BLaER1 (cell line): ENCODE results near the gene EPB41L4A.

Source experiments
- H3K27ac ChIP-seq: shearing (Covaris generic); formaldehyde crosslinking; 2 replicates; pipeline ENCODE4 v1.8.1; 2022
- H3K27me3 ChIP-seq: shearing (Covaris generic); formaldehyde crosslinking; 2 replicates; pipeline ENCODE4 v1.8.1; 2022
- H3K36me3 ChIP-seq: shearing (Covaris generic); formaldehyde crosslinking; 2 replicates; pipeline ENCODE4 v1.8.1; 2022
- H3K4me1 ChIP-seq: shearing (Covaris generic); formaldehyde crosslinking; 2 replicates; pipeline ENCODE4 v1.8.1; 2022
- H3K4me2 ChIP-seq: shearing (Covaris generic); formaldehyde crosslinking; 2 replicates; pipeline ENCODE4 v1.8.1; 2022
- H3K4me3 ChIP-seq: shearing (Covaris generic); formaldehyde crosslinking; 2 replicates; pipeline ENCODE4 v1.8.1; 2022
- H3K9ac ChIP-seq: shearing (Covaris generic); formaldehyde crosslinking; 2 replicates; pipeline ENCODE4 v1.8.1; 2022
- H3K9me3 ChIP-seq: shearing (Covaris generic); formaldehyde crosslinking; 2 replicates; pipeline ENCODE4 v1.8.1; 2022
- H4K20me1 ChIP-seq: shearing (Covaris generic); formaldehyde crosslinking; 2 replicates; pipeline ENCODE4 v1.8.1; 2022
- Cebpa-rat ChIP-seq: shearing (Covaris generic); IDR thresholded peaks from 2 replicates; pipeline ENCODE4 v1.8.1; 2022

EPB41L4A gene

DNA sequence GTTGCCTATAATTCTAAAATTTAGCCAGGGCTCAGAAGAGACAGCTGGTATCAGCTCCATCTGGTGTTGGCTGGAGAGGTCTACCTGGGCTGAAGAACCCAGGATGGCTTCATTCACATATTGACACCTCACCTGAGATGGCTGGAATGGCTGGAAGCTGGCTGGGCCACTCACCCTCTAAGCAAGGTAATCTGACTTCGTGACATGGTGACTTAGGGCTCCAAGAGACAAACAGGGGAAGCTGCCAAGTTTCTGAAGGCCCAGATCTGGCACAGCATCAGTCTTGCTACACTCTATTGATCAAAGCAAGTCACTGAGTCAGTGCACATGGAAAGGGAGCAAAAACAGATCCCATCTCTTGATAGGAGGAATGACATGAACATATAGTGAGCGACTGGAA is 102.3 kb downstream of the EPB41L4A start:
- Histone ChIP-seq H3K4me3 (no peak overlapping the region), H3K36me3 (no peaks in the 10 kb centered on the region), H3K27me3 (no peaks in the 10 kb centered on the region), H3K27ac (no peak overlapping the region), H3K9me3 (no peaks in the 10 kb centered on the region), H3K9ac (no peak overlapping the region), H4K20me1 (no peaks in the 10 kb centered on the region), H3K4me2 (no peak overlapping the region), H3K4me1 (no peaks in the 10 kb centered on the region)
- no peak for TF ChIP-seq Cebpa-rat

DNA sequence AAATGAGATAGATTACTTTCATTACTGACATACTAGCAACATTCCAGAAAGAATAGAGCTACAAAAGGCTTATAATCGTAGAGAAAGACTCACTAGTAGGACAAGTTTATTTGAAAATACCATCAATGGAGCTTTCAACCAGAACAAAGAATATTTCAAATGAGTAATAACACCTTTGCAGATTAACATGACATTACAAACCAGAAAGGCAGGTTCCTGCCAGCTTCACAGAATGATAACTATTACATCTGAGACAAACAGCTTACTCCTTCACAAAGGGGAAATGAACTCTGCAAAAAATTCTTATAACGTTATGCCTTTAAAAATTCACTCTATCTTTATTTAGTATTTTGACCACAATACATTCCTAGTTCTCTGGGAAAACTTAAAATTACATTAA is 103.1 kb downstream of the EPB41L4A start:
- no peak overlapping the region for H3K4me3 ChIP-seq
- H3K9me3 ChIP-seq, result no peaks in the 10 kb centered on the region
- H3K27ac ChIP-seq, result no peak overlapping the region
- H3K4me2 ChIP-seq, result no peak overlapping the region
- H4K20me1 ChIP-seq, result no peaks in the 10 kb centered on the region
- H3K27me3 ChIP-seq, result no peaks in the 10 kb centered on the region
- no peak for TF ChIP-seq Cebpa-rat
- no peaks in the 10 kb centered on the region for H3K4me1 ChIP-seq
- H3K9ac ChIP-seq, result no peak overlapping the region
- H3K36me3 ChIP-seq, result no peaks in the 10 kb centered on the region

DNA sequence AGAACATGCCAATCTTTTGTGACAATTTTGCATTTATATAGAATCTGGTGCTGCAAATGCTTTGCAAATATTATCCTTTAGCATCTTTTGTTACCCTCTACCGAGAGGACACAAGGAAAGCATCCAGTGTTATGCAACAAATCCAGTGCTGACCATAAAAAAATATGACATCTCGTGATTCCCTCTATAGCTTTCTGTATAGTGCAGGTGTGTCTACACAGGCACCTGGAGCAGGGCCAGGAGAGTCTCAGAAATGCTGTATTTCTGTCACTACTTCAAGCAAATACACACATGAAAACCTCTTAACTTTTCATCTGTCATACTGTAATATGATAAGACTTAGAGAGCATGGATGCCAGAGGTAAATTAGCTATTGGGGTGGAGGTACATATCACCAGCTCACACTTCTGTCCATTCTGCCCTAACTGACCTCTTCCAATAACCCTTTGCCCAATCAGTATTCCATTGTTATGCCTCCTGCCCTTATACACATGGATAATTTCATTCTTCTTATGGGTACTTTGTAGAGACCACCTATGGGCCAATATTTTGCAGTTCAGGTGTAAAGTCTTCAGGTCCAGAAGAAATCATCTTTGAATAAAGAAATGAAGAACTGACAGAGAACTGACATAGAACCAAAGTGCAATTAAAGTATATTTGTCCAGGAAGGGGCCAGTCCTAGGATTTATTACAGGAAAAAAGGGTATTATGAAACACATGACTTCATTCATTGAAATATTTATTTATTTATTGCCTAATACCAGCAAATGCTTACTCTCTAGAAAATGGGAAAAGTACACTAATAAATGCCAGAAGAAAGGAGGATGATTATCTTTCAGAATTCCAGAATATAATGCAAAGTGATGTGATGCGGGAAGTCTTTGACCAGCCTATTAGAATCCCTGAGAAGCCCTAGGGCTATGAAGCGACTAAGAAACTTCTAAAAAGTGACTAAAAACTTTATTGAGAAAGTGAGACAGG is 106.5 kb downstream of the EPB41L4A start:
- Histone ChIP-seq H3K9me3 (no peaks in the 10 kb centered on the region), H3K27me3 (no peaks in the 10 kb centered on the region), H3K27ac (no peak overlapping the region), H3K4me1 (no peaks in the 10 kb centered on the region), H3K4me2 (no peak overlapping the region), H3K36me3 (no peaks in the 10 kb centered on the region), H3K4me3 (no peak overlapping the region), H4K20me1 (no peaks in the 10 kb centered on the region), H3K9ac (no peak overlapping the region)
- TF ChIP-seq Cebpa-rat, result no peak

DNA sequence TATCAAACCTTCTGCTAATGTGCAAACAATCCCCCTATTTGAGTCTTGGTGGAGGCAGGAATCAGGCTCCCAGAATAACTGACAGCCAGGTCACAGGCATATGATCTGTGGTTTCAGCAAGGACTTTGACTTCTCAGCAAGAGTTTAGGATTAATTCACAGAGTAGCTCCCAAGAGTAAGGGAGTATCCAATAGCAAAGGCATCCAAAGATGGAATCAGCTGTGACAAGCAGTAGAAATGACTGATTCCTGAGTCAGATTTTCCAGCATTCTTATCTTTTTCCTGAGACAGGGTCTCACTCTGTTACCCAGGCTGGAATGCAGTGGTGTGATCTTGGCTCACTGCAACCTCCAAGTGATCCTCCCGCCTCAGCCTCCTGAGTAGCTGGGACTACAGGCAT is 108.3 kb downstream of the EPB41L4A start:
- peaks cover 8% of the 10 kb centered on the region for H3K4me1 ChIP-seq
- no peak overlapping the region for H3K4me3 ChIP-seq
- no peaks in the 10 kb centered on the region for H3K27me3 ChIP-seq
- no peak overlapping the region for H3K9ac ChIP-seq
- no peak overlapping the region for H3K4me2 ChIP-seq
- no peak overlapping the region for H3K27ac ChIP-seq
- no peaks in the 10 kb centered on the region for H4K20me1 ChIP-seq
- TF ChIP-seq Cebpa-rat, result no peak
- no peaks in the 10 kb centered on the region for H3K9me3 ChIP-seq
- no peaks in the 10 kb centered on the region for H3K36me3 ChIP-seq

DNA sequence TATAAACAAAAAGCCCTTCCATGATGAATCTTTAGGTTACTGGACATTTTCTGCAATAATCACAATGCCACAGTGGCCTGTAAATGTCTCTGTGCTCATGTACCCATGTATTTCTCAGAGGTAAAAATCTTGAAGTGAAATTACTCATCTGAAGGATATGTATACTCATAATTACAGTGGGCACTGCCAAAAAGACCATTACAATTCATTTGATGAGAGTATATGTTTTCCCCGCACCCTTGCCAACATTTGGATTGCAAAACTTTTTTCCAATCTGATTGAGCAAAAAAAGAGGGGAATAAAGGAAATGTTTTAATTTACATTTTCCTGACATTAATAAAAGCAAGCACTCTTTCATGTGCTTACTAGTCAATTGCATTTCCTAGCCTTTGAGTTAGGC is 110.5 kb downstream of the EPB41L4A start:
- Histone ChIP-seq H4K20me1 (no peaks in the 10 kb centered on the region), H3K36me3 (no peaks in the 10 kb centered on the region), H3K9me3 (no peaks in the 10 kb centered on the region)

DNA sequence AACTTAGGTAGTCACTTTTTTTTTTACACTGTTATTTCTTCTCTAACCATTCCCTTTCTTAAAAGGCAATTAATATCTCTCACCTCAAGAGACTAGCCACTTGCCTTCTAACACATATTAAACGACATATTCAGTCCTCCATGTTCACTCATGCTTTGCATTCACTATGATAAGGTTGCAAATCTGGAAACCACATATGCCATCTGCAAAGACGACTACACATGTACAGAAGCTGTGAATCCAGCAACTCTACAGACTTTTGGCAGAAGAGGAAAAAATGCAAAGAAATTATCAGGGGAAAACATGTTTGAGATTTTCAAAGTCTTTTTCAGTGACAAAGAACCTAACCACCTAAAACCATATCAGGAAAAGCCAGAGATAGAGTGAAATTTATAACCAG is 112.1 kb downstream of the EPB41L4A start:
- H3K4me2 ChIP-seq, result peak overlapping the region; percentile 11; the same call in 1 of the 2 replicates
- H3K4me3 ChIP-seq, result no peak overlapping the region
- peaks cover 8% of the 10 kb centered on the region for H3K4me1 ChIP-seq
- no peaks in the 10 kb centered on the region for H3K9me3 ChIP-seq
- no peaks in the 10 kb centered on the region for H4K20me1 ChIP-seq
- H3K9ac ChIP-seq, result no peak overlapping the region
- H3K36me3 ChIP-seq, result no peaks in the 10 kb centered on the region
- no peak overlapping the region for H3K27ac ChIP-seq
- H3K27me3 ChIP-seq, result no peaks in the 10 kb centered on the region
- no peak for TF ChIP-seq Cebpa-rat

More for the DNA sequence above, 110.5 kb downstream of the EPB41L4A start:
- Histone ChIP-seq H3K4me2 (no peak overlapping the region), H3K4me1 (peaks cover 8% of the 10 kb centered on the region), H3K9ac (no peak overlapping the region), H3K27me3 (no peaks in the 10 kb centered on the region), H3K4me3 (no peak overlapping the region), H3K27ac (no peak overlapping the region)
- TF ChIP-seq Cebpa-rat, result no peak

DNA sequence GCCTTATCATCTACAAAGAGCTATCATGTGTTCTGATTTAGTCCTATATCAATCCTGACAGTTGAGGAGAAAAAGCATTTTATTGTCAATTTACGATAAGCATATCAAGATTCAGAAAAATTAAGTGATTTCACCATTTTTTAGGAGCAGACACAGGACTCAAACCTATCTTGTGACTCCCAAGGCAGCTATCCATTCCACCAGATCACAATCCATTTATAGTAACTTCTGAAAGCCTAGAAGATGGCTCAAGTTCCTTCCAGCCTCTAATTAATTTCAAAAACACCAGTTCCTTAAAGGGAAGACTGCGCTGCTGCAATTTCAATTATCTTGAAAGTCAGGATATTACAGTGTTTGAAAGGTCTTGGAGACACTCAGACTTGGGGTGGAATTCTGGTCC is 114.3 kb downstream of the EPB41L4A start:
- no peak overlapping the region for H3K4me2 ChIP-seq
- H4K20me1 ChIP-seq, result no peaks in the 10 kb centered on the region
- no peak for TF ChIP-seq Cebpa-rat
- H3K36me3 ChIP-seq, result no peaks in the 10 kb centered on the region
- no peak overlapping the region for H3K27ac ChIP-seq
- H3K9me3 ChIP-seq, result no peaks in the 10 kb centered on the region
- no peak overlapping the region for H3K4me3 ChIP-seq
- H3K27me3 ChIP-seq, result no peaks in the 10 kb centered on the region
- peaks cover 8% of the 10 kb centered on the region for H3K4me1 ChIP-seq
- no peak overlapping the region for H3K9ac ChIP-seq

DNA sequence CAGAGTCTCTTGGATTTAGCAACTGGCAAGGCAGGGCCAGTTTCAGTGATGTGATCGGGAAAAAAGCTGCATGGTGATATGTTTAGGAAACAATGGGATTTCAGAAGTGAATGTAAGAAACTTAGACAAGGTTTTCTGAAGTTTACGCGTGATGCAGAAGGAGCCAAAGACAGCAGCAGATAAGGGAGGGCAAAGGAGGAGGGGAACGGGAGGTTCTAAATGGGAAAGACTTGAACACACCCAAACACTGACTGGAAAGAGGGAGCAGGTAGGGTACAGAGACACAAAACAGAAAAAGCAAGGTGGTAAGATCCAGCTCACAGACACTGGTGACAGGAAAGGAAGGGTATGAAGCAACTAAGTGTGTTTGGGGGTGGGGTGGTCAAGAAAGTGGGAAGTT is 115.4 kb downstream of the EPB41L4A start:
- no peaks in the 10 kb centered on the region for H3K36me3 ChIP-seq
- peaks cover 8% of the 10 kb centered on the region for H3K4me1 ChIP-seq
- H3K4me3 ChIP-seq, result no peak overlapping the region
- no peak overlapping the region for H3K4me2 ChIP-seq
- no peaks in the 10 kb centered on the region for H4K20me1 ChIP-seq
- no peaks in the 10 kb centered on the region for H3K27me3 ChIP-seq
- no peak overlapping the region for H3K9ac ChIP-seq
- TF ChIP-seq Cebpa-rat, result no peak
- peaks cover 8% of the 10 kb centered on the region; the same call in 1 of the 2 replicates for H3K9me3 ChIP-seq
- no peak overlapping the region for H3K27ac ChIP-seq

DNA sequence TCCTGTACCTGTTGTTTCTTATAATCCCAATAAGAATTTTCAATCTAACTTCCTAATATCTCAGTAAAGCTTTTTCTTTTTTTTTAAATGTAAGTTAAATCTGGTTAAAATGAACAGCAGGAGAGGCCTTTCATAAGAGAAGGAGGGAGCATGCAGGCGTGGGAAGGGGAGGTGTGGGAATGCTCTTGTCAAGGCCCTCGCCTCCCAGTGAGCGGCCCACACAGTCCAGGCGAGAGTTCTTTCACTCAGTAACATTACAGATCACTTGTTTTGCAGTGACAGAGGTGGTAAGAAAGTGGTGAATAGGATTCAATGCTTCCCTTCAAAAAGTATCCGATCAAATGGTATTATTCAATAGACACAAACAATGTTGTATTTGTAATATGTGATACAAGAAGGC is 125.0 kb downstream of the EPB41L4A start:
- TF ChIP-seq Cebpa-rat, result no peak
- no peak overlapping the region for H3K4me2 ChIP-seq
- H4K20me1 ChIP-seq, result no peaks in the 10 kb centered on the region
- no peak overlapping the region for H3K27ac ChIP-seq
- H3K4me1 ChIP-seq, result no peaks in the 10 kb centered on the region
- H3K9me3 ChIP-seq, result peaks cover 15% of the 10 kb centered on the region
- no peak overlapping the region for H3K9ac ChIP-seq
- H3K27me3 ChIP-seq, result no peaks in the 10 kb centered on the region
- no peak overlapping the region for H3K4me3 ChIP-seq
- no peaks in the 10 kb centered on the region for H3K36me3 ChIP-seq

DNA sequence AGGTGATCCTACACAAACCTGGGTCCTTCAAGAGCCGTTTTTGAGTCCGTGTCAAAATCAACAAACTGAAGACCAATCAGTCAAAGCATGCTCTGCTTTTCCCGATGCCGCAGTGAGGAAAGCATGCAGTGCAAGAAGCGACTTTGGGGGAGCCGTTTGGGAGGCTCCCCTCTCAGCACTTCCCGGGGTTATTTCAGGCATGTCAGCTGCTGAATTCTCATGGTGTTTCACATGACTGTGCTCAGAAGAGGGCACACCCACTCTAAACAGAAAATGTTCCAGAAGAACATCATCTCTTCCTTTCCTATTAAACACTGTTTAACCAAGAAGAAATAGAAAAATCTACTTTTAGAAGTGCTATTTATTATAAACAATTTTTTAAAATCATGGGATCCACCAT is 125.5 kb downstream of the EPB41L4A start:
- no peaks in the 10 kb centered on the region for H3K4me1 ChIP-seq
- no peaks in the 10 kb centered on the region for H3K27me3 ChIP-seq
- H3K4me2 ChIP-seq, result no peak overlapping the region
- H3K9ac ChIP-seq, result no peak overlapping the region
- H4K20me1 ChIP-seq, result no peaks in the 10 kb centered on the region
- H3K4me3 ChIP-seq, result no peak overlapping the region
- no peak for TF ChIP-seq Cebpa-rat
- peaks cover 10% of the 10 kb centered on the region for H3K9me3 ChIP-seq
- no peak overlapping the region for H3K27ac ChIP-seq
- no peaks in the 10 kb centered on the region for H3K36me3 ChIP-seq

DNA sequence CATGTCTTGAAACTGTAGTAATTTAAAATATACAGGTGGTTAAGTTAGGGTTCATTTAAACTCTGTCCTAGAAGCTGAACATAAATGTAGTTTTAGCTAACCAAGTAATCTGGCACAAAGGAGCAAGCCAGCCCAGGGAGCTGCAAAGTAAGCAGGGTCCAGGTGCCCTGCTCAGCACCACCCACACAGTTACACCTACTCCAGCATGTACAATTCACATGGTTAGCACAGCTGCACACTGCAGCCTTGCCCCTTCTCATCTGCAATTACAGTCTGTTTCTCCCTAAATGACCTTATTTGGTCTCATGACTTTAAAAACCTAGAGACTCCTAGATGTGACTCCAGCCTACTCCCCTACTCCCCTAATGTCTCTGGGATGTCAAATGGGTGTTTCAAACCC is 128.4 kb downstream of the EPB41L4A start:
- Histone ChIP-seq H3K9me3 (no peaks in the 10 kb centered on the region), H3K4me2 (no peak overlapping the region), H4K20me1 (no peaks in the 10 kb centered on the region), H3K4me1 (no peaks in the 10 kb centered on the region), H3K9ac (no peak overlapping the region), H3K36me3 (no peaks in the 10 kb centered on the region), H3K27me3 (no peaks in the 10 kb centered on the region), H3K4me3 (no peak overlapping the region), H3K27ac (no peak overlapping the region)
- no peak for TF ChIP-seq Cebpa-rat
